GM23248 (cell line): ENCODE data around the gene B2M.

Experiments used
- EZH2 ChIP-seq: fragments of 200-600 bp; sonication (generic); IDR thresholded peaks from 2 replicates; pipeline ENCODE4 v1.6.1; 2018; ENCODE audit warnings: antibody characterized with exemption, mild to moderate bottlenecking; ENCODE audit not compliant: insufficient read depth, poor library complexity, severe bottlenecking
- EZH2phosphoT487 ChIP-seq: fragments of 200-600 bp; sonication (generic); IDR thresholded peaks from 2 replicates; pipeline ENCODE4 v1.6.1; 2018; ENCODE audit warnings: antibody characterized with exemption, moderate library complexity, mild to moderate bottlenecking, low read depth; ENCODE audit not compliant: insufficient read depth

DNA sequence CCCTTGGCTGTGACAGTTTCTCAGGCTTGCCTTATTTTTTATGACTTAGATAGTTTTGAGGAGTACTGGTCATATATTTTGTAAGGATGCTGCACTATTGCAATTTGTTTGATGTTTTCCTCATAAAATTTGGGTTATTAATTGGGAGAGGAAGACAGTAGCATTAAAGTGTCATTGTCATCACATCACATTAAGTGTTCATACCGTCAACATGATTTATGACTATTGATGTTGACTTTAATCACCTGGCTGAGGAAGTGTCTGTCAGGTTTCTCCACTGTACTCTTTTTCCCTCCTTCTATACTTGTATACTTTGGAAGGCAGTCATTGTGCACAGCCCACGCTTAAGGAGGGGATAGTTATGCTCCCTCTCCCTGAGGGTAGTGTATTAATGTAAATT is 51.9 kb downstream of the B2M start:
- no peak for TF ChIP-seq EZH2phosphoT487
- no peak for TF ChIP-seq EZH2
